A549 (cell line): ENCODE measurements around the gene C10orf90. TPM values are rescaled to one million over a fixed set of nuclear protein-coding genes. Genes with fewer than 3 reads are reported as not detected.

Source experiments
- ATAC-seq, 2 experiments: fragments of 200-7000 bp in 1 of 2; fragments of >200 bp in 1 of 2; cut with Nextera tagmentation in 1 of 2; cut with Tn5 transposase in 1 of 2; 3 replicates each; pipeline versions ENCODE4 v1.8.0 to v1.9.1; 2018 to 2020; ENCODE audit warnings: mild to moderate bottlenecking in 1 of 2, moderate library complexity in 1 of 2
- CTCF ChIA-PET: fragments of 300-600 bp; sonication (Branson Sonifier 250); formaldehyde crosslinking; extraction: SDS; loops from one replicate; lab custom pipeline; 2021; ENCODE audit warnings: antibody characterized with exemption, inconsistent platforms; lab: Yijun Ruan, JAX
- POLR2A ChIA-PET: fragments of 350-600 bp; formaldehyde crosslinking; extraction: SDS; loops from one replicate; lab custom pipeline; 2021; ENCODE audit warnings: antibody characterized with exemption, inconsistent platforms; lab: Yijun Ruan, JAX
- DNase-seq, 2 experiments: peaks; one replicate each; pipeline versions ENCODE4 v3.0.0 to v3.0.0-alpha.2; 2011 to 2016; ENCODE audit warnings: low read depth in 1 of 2, low spot score in 1 of 2
- FAIRE-seq: peaks from 2 replicates; lab custom pipeline; 2011; peaks lifted over from hg19 to GRCh38; lab: Jason Lieb, UNC
- H3K27ac ChIP-seq, 2 experiments: fragments of >200 bp; sonication (Bioruptor Twin); formaldehyde crosslinking; 3 replicates each; pipeline ENCODE4 v1.5.1; 2016 to 2017
- H3K4me1 ChIP-seq: fragments of >200 bp; sonication (Bioruptor Twin); formaldehyde crosslinking; 3 replicates; pipeline ENCODE4 v1.6.1; 2016
- H3K4me2 ChIP-seq: fragments of >200 bp; sonication (Bioruptor Twin); formaldehyde crosslinking; 3 replicates; pipeline ENCODE4 v1.6.1; 2016
- H3K4me3 ChIP-seq: fragments of >200 bp; sonication (Bioruptor Twin); formaldehyde crosslinking; 3 replicates; pipeline ENCODE4 v1.5.1; 2016
- H3K9me3 ChIP-seq: fragments of >200 bp; sonication (Bioruptor Twin); formaldehyde crosslinking; 3 replicates; pipeline ENCODE4 v1.6.1; 2016
- EHMT2 ChIP-seq: fragments of 200-600 bp; sonication (generic); IDR thresholded peaks from 2 replicates; pipeline ENCODE4 v1.6.1; 2016; ENCODE audit warnings: antibody characterized with exemption, low read depth, mild to moderate bottlenecking, moderate library complexity
- FOSL2 ChIP-seq, 2 experiments: fragments of 450-650 bp in 1 of 2; fragments of >200 bp in 1 of 2; sonication (Bioruptor Twin) in 1 of 2; formaldehyde crosslinking; IDR thresholded peaks; 2 replicates each; pipeline versions ENCODE4 v1.5.0 to v1.6.1; 2016 to 2020; ENCODE audit warnings: mild to moderate bottlenecking in 1 of 2, moderate library complexity in 1 of 2
- NFE2L2 ChIP-seq: fragments of 150-350 bp; conservative IDR thresholded peaks from 2 replicates; pipeline ENCODE4 v1.6.1; 2014; ENCODE audit warnings: low read length
- NR3C1 ChIP-seq: fragments of >200 bp; sonication (Bioruptor Twin); formaldehyde crosslinking; IDR thresholded peaks from 3 replicates; pipeline ENCODE4 v1.6.1; 2017
- POLR2A ChIP-seq: IDR thresholded peaks from 2 replicates; pipeline ENCODE4 v1.6.1; 2012; ENCODE audit warnings: mild to moderate bottlenecking, low read length
- ZSCAN20 ChIP-seq: fragments of 250-450 bp; sonication (Bioruptor Pico); IDR thresholded peaks from 2 replicates; pipeline ENCODE4 v1.8.0; 2022; ENCODE audit warnings: mild to moderate bottlenecking, moderate library complexity
- WGBS: methylation state at CpG from one replicate; pipeline ENCODE4 v1.1.6; 2017; ENCODE audit errors: missing lambda C conversion rate; 5-methylcytosine and 5-hydroxymethylcytosine counted together
- polyA plus RNA-seq, 4 experiments: library from polyadenylated mRNA; depleted of rRNA in 3 of 4; stranded (reverse); fragments of >200 nt; fragmentation: RNase III in 1 of 4; extraction: RNeasy Plus Mini Kit Qiagen cat#74134 plus additional on column Dnase treatment in 1 of 4; gene quantifications; 2 replicates in 3 of 4; 3 replicates in 1 of 4; pipeline ENCODE4 v1.2.3, GENCODE V29; 2011 to 2017
- TF ChIP-seq, protein P1 (sequence below): fragments of >200 bp; sonication (Bioruptor Twin); formaldehyde crosslinking; IDR thresholded peaks from 3 replicates; pipeline ENCODE4 v1.6.1; 2016
- TF ChIP-seq, protein P2 (sequence below): fragments of 250-450 bp; sonication (Bioruptor Pico); IDR thresholded peaks from 2 replicates; pipeline ENCODE4 v1.5.0; 2021; ENCODE audit warnings: mild to moderate bottlenecking, moderate library complexity, borderline replicate concordance
- TF ChIP-seq, protein P3 (sequence below): fragments of 250-450 bp; sonication (Bioruptor Pico); IDR thresholded peaks from 2 replicates; pipeline ENCODE4 v1.5.0; 2020; ENCODE audit warnings: low read depth, mild to moderate bottlenecking, moderate library complexity
- TF ChIP-seq, protein P4 (sequence below): fragments of 150-350 bp; IDR thresholded peaks from 2 replicates; pipeline ENCODE4 v1.6.1; 2014; ENCODE audit warnings: low read depth, mild to moderate bottlenecking, low read length
- TF ChIP-seq, protein P5 (sequence below): IDR thresholded peaks from 2 replicates; pipeline ENCODE4 v1.6.1; 2012
- TF ChIP-seq, protein P6 (sequence below): fragments of >200 bp; sonication (Bioruptor Twin); formaldehyde crosslinking; IDR thresholded peaks from 2 replicates; pipeline ENCODE4 v1.6.1; 2016
- TF ChIP-seq, protein P7 (sequence below): fragments of 450-650 bp; IDR thresholded peaks from 2 replicates; pipeline ENCODE4 v1.6.1; 2014; ENCODE audit warnings: antibody characterized with exemption
- TF ChIP-seq, protein P8 (sequence below): fragments of 200-600 bp; sonication (generic); IDR thresholded peaks from 2 replicates; pipeline ENCODE4 v1.6.1; 2016; ENCODE audit warnings: antibody characterized with exemption, mild to moderate bottlenecking, moderate library complexity

C10orf90 gene
- polyA plus RNA-seq, 2 of the 4 experiments (the other 2 are of a cell fraction) = 0.70 to 2.0 TPM

DNA sequence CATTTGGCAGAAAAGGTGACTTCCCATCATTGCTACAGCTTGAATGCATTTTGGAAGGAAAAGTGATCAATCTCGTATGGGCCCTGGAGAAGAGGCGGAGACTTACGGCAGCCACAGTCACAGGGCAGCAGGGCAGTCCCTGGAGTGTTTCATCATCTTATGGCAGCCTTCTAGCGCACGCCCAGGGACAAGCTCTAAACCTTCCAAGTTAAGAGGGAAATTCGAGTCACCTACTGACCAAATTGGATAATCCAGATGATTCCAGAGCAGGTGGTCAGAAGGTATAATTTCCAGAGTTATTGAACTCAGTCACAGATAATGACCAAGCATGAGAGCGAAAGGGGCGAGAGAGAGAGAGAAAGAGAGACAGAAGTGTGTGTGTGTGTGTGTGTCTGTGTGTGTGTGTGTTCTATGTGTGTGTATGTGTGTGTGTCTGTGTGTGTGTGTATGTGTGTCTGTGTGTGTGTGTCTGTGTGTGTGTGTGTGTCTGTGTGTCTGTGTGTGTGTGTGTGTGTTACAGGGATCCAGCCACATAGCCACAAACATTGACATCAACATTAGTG lies 158.5 kb downstream of the C10orf90 start:
- peak in 1 of 2 experiments; percentile 51; a peak in 1 of 6 replicates for ATAC-seq
- no peak for DNase-seq
- Histone ChIP-seq H3K4me3 (no peak overlapping the region), H3K4me1 (no peaks in the 10 kb centered on the region), H3K4me2 (no peak overlapping the region), H3K9me3 (no peaks in the 10 kb centered on the region), H3K27ac (0 out of 6 replicates have a peak overlapping the region, but pooled peaks of 1 of the 2 experiments have one; percentile 22)
- TF ChIP-seq, protein P1, sequence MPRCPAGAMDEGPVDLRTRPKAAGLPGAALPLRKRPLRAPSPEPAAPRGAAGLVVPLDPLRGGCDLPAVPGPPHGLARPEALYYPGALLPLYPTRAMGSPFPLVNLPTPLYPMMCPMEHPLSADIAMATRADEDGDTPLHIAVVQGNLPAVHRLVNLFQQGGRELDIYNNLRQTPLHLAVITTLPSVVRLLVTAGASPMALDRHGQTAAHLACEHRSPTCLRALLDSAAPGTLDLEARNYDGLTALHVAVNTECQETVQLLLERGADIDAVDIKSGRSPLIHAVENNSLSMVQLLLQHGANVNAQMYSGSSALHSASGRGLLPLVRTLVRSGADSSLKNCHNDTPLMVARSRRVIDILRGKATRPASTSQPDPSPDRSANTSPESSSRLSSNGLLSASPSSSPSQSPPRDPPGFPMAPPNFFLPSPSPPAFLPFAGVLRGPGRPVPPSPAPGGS = no peak
- TF ChIP-seq, protein P2, sequence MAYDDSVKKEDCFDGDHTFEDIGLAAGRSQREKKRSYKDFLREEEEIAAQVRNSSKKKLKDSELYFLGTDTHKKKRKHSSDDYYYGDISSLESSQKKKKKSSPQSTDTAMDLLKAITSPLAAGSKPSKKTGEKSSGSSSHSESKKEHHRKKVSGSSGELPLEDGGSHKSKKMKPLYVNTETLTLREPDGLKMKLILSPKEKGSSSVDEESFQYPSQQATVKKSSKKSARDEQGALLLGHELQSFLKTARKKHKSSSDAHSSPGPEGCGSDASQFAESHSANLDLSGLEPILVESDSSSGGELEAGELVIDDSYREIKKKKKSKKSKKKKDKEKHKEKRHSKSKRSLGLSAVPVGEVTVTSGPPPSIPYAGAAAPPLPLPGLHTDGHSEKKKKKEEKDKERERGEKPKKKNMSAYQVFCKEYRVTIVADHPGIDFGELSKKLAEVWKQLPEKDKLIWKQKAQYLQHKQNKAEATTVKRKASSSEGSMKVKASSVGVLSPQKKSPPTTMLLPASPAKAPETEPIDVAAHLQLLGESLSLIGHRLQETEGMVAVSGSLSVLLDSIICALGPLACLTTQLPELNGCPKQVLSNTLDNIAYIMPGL = no peak
- TF ChIP-seq, protein P3, sequence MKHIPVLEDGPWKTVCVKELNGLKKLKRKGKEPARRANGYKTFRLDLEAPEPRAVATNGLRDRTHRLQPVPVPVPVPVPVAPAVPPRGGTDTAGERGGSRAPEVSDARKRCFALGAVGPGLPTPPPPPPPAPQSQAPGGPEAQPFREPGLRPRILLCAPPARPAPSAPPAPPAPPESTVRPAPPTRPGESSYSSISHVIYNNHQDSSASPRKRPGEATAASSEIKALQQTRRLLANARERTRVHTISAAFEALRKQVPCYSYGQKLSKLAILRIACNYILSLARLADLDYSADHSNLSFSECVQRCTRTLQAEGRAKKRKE = no peak
- TF ChIP-seq ZSCAN20 (no peak), POLR2A (no peak), NR3C1 (no peak), NFE2L2 (no peak), EHMT2 (no peak)
- TF ChIP-seq, protein P4, sequence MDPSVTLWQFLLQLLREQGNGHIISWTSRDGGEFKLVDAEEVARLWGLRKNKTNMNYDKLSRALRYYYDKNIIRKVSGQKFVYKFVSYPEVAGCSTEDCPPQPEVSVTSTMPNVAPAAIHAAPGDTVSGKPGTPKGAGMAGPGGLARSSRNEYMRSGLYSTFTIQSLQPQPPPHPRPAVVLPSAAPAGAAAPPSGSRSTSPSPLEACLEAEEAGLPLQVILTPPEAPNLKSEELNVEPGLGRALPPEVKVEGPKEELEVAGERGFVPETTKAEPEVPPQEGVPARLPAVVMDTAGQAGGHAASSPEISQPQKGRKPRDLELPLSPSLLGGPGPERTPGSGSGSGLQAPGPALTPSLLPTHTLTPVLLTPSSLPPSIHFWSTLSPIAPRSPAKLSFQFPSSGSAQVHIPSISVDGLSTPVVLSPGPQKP = no peak
- TF ChIP-seq, protein P5, sequence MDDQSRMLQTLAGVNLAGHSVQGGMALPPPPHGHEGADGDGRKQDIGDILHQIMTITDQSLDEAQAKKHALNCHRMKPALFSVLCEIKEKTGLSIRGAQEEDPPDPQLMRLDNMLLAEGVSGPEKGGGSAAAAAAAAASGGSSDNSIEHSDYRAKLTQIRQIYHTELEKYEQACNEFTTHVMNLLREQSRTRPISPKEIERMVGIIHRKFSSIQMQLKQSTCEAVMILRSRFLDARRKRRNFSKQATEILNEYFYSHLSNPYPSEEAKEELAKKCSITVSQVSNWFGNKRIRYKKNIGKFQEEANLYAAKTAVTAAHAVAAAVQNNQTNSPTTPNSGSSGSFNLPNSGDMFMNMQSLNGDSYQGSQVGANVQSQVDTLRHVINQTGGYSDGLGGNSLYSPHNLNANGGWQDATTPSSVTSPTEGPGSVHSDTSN = no peak
- TF ChIP-seq, protein P6, sequence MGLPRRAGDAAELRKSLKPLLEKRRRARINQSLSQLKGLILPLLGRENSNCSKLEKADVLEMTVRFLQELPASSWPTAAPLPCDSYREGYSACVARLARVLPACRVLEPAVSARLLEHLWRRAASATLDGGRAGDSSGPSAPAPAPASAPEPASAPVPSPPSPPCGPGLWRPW = no peak
- TF ChIP-seq, protein P7, sequence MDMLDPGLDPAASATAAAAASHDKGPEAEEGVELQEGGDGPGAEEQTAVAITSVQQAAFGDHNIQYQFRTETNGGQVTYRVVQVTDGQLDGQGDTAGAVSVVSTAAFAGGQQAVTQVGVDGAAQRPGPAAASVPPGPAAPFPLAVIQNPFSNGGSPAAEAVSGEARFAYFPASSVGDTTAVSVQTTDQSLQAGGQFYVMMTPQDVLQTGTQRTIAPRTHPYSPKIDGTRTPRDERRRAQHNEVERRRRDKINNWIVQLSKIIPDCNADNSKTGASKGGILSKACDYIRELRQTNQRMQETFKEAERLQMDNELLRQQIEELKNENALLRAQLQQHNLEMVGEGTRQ = no peak
- no peak for FAIRE-seq
- 65% methylated on average over 8 of the region's 8 CpGs for WGBS
- CTCF ChIA-PET = interaction anchor here (0.9 to 6.4 kb wide), 3 partner anchors 8 to 577 kb away, joined by 4 to 31 read pairs (median 17); no protein-coding TSS in a partner anchor
- POLR2A ChIA-PET = no interaction called here

DNA sequence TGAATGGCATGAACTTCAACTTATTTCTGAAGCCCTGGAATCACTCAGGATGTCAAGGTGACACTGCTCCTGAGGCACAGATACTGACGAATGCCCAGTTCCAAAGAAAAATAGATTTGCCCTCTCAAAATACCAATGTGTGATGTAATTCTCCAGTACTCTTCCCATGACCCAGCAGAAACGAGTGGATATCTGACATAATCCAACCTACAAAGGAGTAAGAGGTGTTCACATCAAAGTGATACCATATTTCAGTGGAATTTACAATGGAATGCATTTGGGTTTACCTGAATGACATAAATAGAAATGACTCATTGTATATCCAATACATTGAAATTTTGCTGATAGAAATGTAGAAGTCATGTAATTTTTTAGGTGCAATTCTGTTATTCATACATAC lies 161.3 kb downstream of the C10orf90 start:
- no peak for FAIRE-seq
- no peaks in the 10 kb centered on the region for H3K9me3 ChIP-seq
- ChIA-PET POLR2A (no interaction called here), CTCF (no interaction called here)
- WGBS = 25% methylated on average over 2 of the region's 2 CpGs
- TF ChIP-seq FOSL2 (IDR thresholded peaks at IDR 0.05) (no peak), FOSL2 (CRISPR knock-in tag; IDR thresholded peaks at IDR 0.05) (0 out of 2 replicates have a peak, but pooled peaks have one; percentile 9)
- TF ChIP-seq, protein P8, sequence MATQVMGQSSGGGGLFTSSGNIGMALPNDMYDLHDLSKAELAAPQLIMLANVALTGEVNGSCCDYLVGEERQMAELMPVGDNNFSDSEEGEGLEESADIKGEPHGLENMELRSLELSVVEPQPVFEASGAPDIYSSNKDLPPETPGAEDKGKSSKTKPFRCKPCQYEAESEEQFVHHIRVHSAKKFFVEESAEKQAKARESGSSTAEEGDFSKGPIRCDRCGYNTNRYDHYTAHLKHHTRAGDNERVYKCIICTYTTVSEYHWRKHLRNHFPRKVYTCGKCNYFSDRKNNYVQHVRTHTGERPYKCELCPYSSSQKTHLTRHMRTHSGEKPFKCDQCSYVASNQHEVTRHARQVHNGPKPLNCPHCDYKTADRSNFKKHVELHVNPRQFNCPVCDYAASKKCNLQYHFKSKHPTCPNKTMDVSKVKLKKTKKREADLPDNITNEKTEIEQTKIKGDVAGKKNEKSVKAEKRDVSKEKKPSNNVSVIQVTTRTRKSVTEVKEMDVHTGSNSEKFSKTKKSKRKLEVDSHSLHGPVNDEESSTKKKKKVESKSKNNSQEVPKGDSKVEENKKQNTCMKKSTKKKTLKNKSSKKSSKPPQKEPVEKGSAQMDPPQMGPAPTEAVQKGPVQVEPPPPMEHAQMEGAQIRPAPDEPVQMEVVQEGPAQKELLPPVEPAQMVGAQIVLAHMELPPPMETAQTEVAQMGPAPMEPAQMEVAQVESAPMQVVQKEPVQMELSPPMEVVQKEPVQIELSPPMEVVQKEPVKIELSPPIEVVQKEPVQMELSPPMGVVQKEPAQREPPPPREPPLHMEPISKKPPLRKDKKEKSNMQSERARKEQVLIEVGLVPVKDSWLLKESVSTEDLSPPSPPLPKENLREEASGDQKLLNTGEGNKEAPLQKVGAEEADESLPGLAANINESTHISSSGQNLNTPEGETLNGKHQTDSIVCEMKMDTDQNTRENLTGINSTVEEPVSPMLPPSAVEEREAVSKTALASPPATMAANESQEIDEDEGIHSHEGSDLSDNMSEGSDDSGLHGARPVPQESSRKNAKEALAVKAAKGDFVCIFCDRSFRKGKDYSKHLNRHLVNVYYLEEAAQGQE = no peak
- H3K27ac ChIP-seq = no peak overlapping the region
- H3K4me3 ChIP-seq = no peak overlapping the region
- no peak overlapping the region for H3K4me2 ChIP-seq
- DNase-seq = no peak
- no peak for ATAC-seq
- no peaks in the 10 kb centered on the region for H3K4me1 ChIP-seq
